Activated naive CD8-positive, alpha-beta T cell treated with anti-CD3 and anti-CD28 coated beads for 36 hours (primary cell): ENCODE data around the gene UCHL5. TPM values are rescaled to one million over a fixed set of nuclear protein-coding genes. Genes with fewer than 3 reads are reported as not detected.
"Not testable (repeated sequence)": the region's sequence is repeated elsewhere in the genome, so short reads cannot be mapped to it uniquely, and the experiment has no call there.

Experiments
- DNase-seq: peaks from one replicate; pipeline ENCODE4 v3.0.0; 2021
- H3K27ac Mint-ChIP-seq: one replicate; pipeline ENCODE4 v1.8.0; 2022; ENCODE audit warnings: mild to moderate bottlenecking, moderate library complexity, mixed read lengths
- H3K27me3 Mint-ChIP-seq: one replicate; pipeline ENCODE4 v1.8.0; 2022; ENCODE audit warnings: mild to moderate bottlenecking, mixed read lengths
- H3K36me3 Mint-ChIP-seq: one replicate; pipeline ENCODE4 v1.8.0; 2021; ENCODE audit warnings: mild to moderate bottlenecking, mixed read lengths
- H3K4me1 Mint-ChIP-seq: one replicate; pipeline ENCODE4 v1.8.0; 2021; ENCODE audit warnings: mixed read lengths
- H3K4me3 Mint-ChIP-seq: one replicate; pipeline ENCODE4 v1.8.0; 2022; ENCODE audit warnings: mild to moderate bottlenecking, moderate library complexity, mixed read lengths
- H3K9me3 Mint-ChIP-seq: one replicate; pipeline ENCODE4 v1.8.0; 2022; ENCODE audit warnings: mixed read lengths
- total RNA-seq, 2 experiments: library from RNA; stranded (reverse); gene quantifications; one replicate each; pipeline ENCODE4 v1.2.3, GENCODE V29; 2021

UCHL5 gene
- total RNA-seq, 2 experiments from 2014 or later: 118 to 129 TPM

DNA sequence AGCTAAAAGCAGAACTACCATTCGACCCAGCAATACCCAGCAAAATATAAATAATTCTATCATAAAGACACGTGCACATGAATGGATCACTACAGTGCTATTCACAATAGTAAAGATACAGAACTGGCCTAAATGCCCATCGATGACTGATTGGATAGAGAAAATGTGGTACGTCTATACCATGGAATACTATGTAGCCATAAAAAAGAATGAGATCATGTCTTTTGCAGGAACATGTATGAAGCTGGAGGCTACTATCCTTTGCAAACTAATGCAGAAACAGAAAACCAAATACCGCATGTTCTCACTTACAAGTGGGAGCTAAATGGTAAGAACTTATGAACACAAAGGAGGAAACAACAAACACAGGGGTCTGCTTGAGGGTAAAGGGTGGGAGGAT is 53.4 kb downstream of the UCHL5 start:
- Mint-ChIP-seq H3K27me3 (no peaks in the 10 kb centered on the region), H3K9me3 (peaks cover 12% of the 10 kb centered on the region)

GRCh38 chr1:192998536-192998935 is 60.6 kb downstream of the UCHL5 start:
- H3K9me3 Mint-ChIP-seq: peaks cover 5% of the 10 kb centered on the region
- DNase-seq: no peak
- H3K27me3 Mint-ChIP-seq: no peaks in the 10 kb centered on the region
- H3K4me3 Mint-ChIP-seq: no peak overlapping the region
- no peak overlapping the region for H3K27ac Mint-ChIP-seq
- no peaks in the 10 kb centered on the region for H3K4me1 Mint-ChIP-seq
- peaks cover 80% of the 10 kb centered on the region for H3K36me3 Mint-ChIP-seq

More for the DNA sequence above, 53.4 kb downstream of the UCHL5 start:
- no peak for DNase-seq
- Mint-ChIP-seq H3K4me1 (peaks cover 2% of the 10 kb centered on the region), H3K27ac (no peak overlapping the region), H3K4me3 (no peak overlapping the region), H3K36me3 (peaks cover 46% of the 10 kb centered on the region)

- DNase-seq: no peak
- peaks cover 49% of the 10 kb centered on the region for H3K36me3 Mint-ChIP-seq
- no peak overlapping the region for H3K4me3 Mint-ChIP-seq
- no peak overlapping the region for H3K27ac Mint-ChIP-seq
- no peaks in the 10 kb centered on the region for H3K4me1 Mint-ChIP-seq
- H3K27me3 Mint-ChIP-seq: no peaks in the 10 kb centered on the region
- peaks cover 7% of the 10 kb centered on the region for H3K9me3 Mint-ChIP-seq
Observed at GRCh38 chr1:192994141-192994540, 65.0 kb downstream of the UCHL5 start.

- Mint-ChIP-seq H3K9me3 (peaks cover 7% of the 10 kb centered on the region), H3K27me3 (no peaks in the 10 kb centered on the region), H3K36me3 (peaks cover 43% of the 10 kb centered on the region), H3K27ac (no peak overlapping the region), H3K4me3 (no peak overlapping the region), H3K4me1 (no peaks in the 10 kb centered on the region)
- no peak for DNase-seq
Observed at GRCh38 chr1:192993426-192994085, 65.6 kb downstream of the UCHL5 start.

GRCh38 chr1:192986748-192987334 is 72.3 kb downstream of the UCHL5 start:
- DNase-seq, H3K4me3 Mint-ChIP-seq, H3K36me3 Mint-ChIP-seq, H3K27me3 Mint-ChIP-seq, H3K27ac Mint-ChIP-seq, H3K9me3 Mint-ChIP-seq: not testable (repeated sequence)
- H3K4me1 Mint-ChIP-seq: peaks cover 16% of the 10 kb centered on the region

DNA sequence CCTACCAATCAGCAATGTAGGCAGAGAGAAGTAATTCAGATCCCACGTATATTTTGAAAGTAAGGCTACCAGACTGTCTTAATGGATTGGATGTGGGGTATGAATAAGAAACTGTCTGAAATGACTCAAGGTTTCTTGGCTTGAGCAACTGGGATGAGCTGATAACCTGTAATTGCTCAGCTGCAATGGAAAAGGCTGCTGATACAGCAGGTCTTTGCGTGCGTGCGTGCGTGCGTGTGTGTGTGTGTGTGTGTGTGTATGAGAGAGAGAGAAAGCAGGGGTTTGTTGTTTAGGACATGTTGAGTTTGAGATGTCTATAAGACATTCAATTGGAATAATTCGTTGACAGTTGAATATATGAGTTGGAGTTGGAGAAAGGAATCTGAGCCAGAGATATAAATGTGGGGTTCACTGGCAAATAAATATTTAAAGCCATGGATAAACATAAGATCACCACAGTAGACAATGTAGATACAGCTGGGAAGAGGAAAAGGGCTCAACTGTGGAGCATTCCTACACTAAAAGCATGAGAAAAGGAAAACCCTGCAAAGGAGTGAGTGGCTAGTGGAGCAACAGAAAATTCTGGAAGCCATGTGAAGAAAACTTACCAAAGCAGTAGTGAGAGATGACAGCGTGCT is 72.9 kb downstream of the UCHL5 start:
- H3K4me1 Mint-ChIP-seq: peaks cover 16% of the 10 kb centered on the region
- peaks cover 5% of the 10 kb centered on the region for H3K36me3 Mint-ChIP-seq
- no peaks in the 10 kb centered on the region for H3K9me3 Mint-ChIP-seq
- H3K27ac Mint-ChIP-seq: no peak overlapping the region
- DNase-seq: no peak
- H3K4me3 Mint-ChIP-seq: no peak overlapping the region
- no peaks in the 10 kb centered on the region for H3K27me3 Mint-ChIP-seq

GRCh38 chr1:192984080-192984479 is 75.1 kb downstream of the UCHL5 start:
- H3K4me1 Mint-ChIP-seq: peaks cover 16% of the 10 kb centered on the region
- peak overlapping the region; percentile 61 for H3K27ac Mint-ChIP-seq
- no peaks in the 10 kb centered on the region for H3K9me3 Mint-ChIP-seq
- H3K36me3 Mint-ChIP-seq: peaks cover 12% of the 10 kb centered on the region
- H3K4me3 Mint-ChIP-seq: no peak overlapping the region
- H3K27me3 Mint-ChIP-seq: no peaks in the 10 kb centered on the region
- DNase-seq: no peak

DNA sequence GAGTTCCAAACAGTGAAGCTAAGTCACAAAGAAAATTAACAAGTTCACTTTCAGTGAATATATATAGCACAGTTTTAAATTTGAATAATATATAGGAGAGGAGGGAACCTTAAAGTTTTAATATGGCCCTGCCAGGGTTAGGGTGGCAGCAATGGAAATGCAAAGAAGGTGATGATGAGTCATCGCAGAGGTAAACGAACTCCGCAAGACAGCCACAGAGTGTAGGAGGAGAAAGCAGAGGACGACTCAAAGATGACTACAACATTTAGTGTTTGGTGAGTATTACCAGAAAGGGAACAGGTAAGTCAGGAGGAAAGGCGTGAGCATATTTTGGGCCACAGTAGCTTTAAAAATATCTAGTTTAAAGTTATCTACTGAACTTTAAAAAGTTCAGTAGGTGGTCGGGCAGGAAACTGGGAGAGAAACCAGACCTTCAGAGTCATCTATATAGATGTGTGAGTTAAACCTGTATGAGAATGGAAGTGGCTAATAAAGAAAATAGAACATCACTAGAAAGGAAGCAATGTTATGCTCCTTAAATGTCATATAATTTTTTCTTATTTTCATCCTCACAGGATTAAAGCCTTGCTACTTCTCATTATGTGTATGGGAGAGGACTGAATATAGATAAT is 75.7 kb downstream of the UCHL5 start:
- no peaks in the 10 kb centered on the region for H3K27me3 Mint-ChIP-seq
- no peak overlapping the region for H3K4me3 Mint-ChIP-seq
- no peaks in the 10 kb centered on the region for H3K9me3 Mint-ChIP-seq
- peak; percentile 14 for DNase-seq
- H3K27ac Mint-ChIP-seq: peak overlapping the region; percentile 61
- peaks cover 16% of the 10 kb centered on the region for H3K4me1 Mint-ChIP-seq
- peaks cover 12% of the 10 kb centered on the region for H3K36me3 Mint-ChIP-seq

DNA sequence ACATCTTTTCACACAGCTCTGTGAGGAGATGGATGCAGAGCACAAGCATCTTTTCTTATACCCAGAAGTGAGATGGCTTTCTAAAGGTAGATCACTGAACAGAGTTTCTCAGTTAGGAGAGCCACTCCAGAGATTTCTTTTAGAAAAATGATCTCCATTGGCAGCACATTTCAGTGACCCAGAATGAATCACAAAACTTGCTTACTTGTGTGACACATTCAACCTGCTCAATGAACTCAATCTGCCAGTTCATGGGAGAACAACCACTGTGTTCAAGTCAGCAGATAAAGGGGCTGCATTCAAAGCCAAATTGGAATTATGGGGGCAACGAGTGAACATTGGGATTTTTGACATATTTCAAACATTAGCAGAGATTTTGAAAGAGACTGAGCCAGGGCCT is 78.3 kb downstream of the UCHL5 start:
- Mint-ChIP-seq H3K27me3 (no peaks in the 10 kb centered on the region), H3K4me3 (no peak overlapping the region), H3K9me3 (no peaks in the 10 kb centered on the region), H3K36me3 (peaks cover 7% of the 10 kb centered on the region), H3K4me1 (peaks cover 16% of the 10 kb centered on the region), H3K27ac (no peak overlapping the region)
- no peak for DNase-seq

DNA sequence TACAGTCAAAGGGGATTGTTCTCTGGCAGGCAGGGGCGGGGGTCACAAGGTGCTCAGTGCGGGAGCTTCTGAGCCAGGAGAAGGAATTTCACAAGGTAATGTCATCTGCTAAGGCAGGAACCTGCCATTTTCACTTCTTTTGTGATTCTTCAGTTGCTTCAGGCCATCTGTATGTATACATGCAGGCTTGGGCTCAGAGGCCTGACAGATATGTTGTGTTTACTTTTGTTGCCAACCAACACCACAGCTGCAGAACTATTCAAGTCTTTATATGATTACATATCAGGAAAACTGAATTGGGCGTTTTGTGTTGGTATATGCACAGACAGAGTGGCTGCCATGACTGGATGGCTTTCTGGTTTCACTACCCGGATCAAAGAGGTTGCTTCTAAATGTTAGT is 78.8 kb downstream of the UCHL5 start:
- H3K27ac Mint-ChIP-seq, DNase-seq, H3K4me3 Mint-ChIP-seq, H3K9me3 Mint-ChIP-seq, H3K36me3 Mint-ChIP-seq, H3K27me3 Mint-ChIP-seq: not testable (repeated sequence)
- H3K4me1 Mint-ChIP-seq: peaks cover 16% of the 10 kb centered on the region

DNA sequence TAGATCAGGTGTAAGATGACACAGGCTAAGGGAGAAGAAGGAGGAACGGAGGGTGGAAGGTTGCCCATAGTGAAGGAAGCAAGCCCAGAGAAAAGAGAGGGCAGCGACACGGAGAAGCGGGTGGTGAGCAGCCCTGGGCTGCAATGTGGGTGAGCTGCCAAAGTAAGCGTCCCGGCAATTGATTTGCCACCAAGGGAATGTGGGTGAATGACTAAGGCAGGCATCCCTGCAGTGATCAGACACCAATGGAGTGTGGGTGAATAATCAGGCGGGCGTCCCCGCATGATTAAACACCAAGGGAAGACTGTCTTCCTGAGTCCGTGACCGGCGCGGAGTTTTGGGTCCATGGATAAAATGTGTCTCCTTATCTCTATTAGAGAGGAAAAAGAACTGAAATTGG is 79.6 kb downstream of the UCHL5 start:
- Mint-ChIP-seq H3K27me3 (no peaks in the 10 kb centered on the region), H3K4me3 (no peak overlapping the region), H3K36me3 (peaks cover 7% of the 10 kb centered on the region), H3K4me1 (peaks cover 13% of the 10 kb centered on the region), H3K9me3 (no peaks in the 10 kb centered on the region), H3K27ac (no peak overlapping the region)
- no peak for DNase-seq

GRCh38 chr1:192978195-192978710 is 80.9 kb downstream of the UCHL5 start:
- no peak overlapping the region for H3K4me3 Mint-ChIP-seq
- peaks cover 7% of the 10 kb centered on the region for H3K36me3 Mint-ChIP-seq
- no peak overlapping the region for H3K27ac Mint-ChIP-seq
- H3K4me1 Mint-ChIP-seq: peaks cover under 1% of the 10 kb centered on the region
- DNase-seq: no peak
- no peaks in the 10 kb centered on the region for H3K9me3 Mint-ChIP-seq
- no peaks in the 10 kb centered on the region for H3K27me3 Mint-ChIP-seq

DNA sequence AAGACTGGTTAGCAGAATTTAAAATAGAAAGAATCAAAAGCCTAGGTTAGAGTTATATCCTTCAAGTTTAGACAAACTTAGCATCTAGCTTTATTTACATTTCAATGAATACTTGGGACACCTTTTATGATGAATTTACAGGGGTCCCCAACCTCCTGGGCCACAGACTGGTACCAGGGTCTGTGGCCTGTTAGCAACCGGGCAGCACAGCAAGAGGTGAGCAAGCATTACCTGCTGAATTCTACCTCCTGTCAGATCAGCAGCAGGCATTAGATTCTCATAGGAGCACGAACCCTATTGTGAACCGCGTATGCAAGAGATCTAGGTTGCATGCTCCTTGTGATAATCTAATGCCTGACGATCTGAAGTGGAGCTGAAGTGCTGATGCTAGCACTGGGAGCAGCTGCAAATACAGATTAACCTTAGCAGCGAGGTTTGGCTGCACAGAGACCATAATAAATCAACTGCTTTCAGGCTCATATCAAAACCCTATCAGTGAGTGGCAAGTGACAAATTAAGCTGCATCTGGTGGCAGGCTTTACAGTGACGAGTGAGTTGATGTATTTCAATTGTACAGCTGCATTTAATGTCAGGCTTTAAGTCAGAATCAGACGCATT is 82.0 kb downstream of the UCHL5 start:
- no peak for DNase-seq
- H3K4me1 Mint-ChIP-seq: no peaks in the 10 kb centered on the region
- H3K36me3 Mint-ChIP-seq: peaks cover 7% of the 10 kb centered on the region
- no peaks in the 10 kb centered on the region for H3K27me3 Mint-ChIP-seq
- no peaks in the 10 kb centered on the region for H3K9me3 Mint-ChIP-seq
- H3K4me3 Mint-ChIP-seq: no peak overlapping the region
- H3K27ac Mint-ChIP-seq: no peak overlapping the region

DNA sequence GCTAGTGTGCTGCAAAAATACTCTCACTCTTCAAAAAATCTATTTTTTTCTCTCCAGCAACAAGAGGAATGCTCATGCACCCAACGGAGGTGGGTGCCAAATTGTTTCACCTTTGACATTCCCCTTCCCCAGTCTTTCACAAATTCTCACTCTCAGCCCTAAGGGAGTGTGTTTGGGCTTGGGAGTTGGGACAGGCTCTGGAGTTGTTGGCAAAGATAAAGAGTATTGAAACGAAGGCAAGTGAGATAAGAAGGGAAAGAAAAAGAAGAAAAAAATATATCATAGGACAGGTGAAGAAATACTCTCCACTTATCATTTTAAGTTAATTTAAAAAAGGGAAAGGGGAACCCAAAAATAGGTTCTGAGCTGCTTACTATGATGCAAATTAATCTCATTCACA is 82.6 kb downstream of the UCHL5 start:
- Mint-ChIP-seq H3K4me3 (no peak overlapping the region), H3K36me3 (peaks cover 7% of the 10 kb centered on the region), H3K27me3 (no peaks in the 10 kb centered on the region), H3K9me3 (no peaks in the 10 kb centered on the region), H3K4me1 (no peaks in the 10 kb centered on the region), H3K27ac (no peak overlapping the region)
- DNase-seq: no peak

DNA sequence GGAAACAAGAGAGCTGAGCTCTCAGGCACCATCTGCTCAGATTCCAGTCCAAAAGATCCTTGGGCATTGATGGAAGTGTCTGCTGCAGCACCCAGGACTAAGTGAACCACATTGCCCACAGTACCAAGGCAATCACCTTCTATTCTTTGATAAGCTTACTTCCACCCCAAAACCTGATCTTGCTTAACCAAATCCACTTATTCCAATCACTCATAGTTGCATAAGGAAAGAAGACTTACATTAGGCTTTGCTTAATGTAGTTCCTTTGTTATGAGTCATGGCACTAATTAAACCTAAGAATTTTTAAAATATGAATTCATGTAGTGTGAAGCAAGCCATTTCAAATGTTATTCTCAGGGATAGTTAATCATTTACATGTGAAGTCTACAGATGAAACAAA is 84.5 kb downstream of the UCHL5 start:
- Mint-ChIP-seq H3K27ac (no peak overlapping the region), H3K9me3 (no peaks in the 10 kb centered on the region), H3K36me3 (peaks cover 5% of the 10 kb centered on the region), H3K4me3 (no peak overlapping the region), H3K4me1 (no peaks in the 10 kb centered on the region), H3K27me3 (no peaks in the 10 kb centered on the region)
- no peak for DNase-seq
